Duodenal mucosa (tissue), 2 donors: ENCODE measurements around the gene CLDN14.

Source experiments
- H3K27ac ChIP-seq: one replicate; pipeline ENCODE4 v1.7.0; 2013; ENCODE audit warnings: low read depth, low read length
- H3K27me3 ChIP-seq, 2 donors: one replicate each; pipeline ENCODE4 v1.7.0; 2013; ENCODE audit warnings: low read length in 2 of 2, control low read depth in 1 of 2; ENCODE audit not compliant: insufficient read depth in 2 of 2, control insufficient read depth in 1 of 2
- H3K36me3 ChIP-seq, 2 donors: one replicate each; pipeline ENCODE4 v1.7.0; 2013; ENCODE audit warnings: low read length in 2 of 2, control low read depth in 1 of 2; ENCODE audit not compliant: insufficient read depth in 2 of 2, control insufficient read depth in 1 of 2
- H3K4me1 ChIP-seq, 2 donors: one replicate each; pipeline ENCODE4 v1.7.0; 2013; ENCODE audit warnings: low read length in 2 of 2, control low read depth in 1 of 2; ENCODE audit not compliant: insufficient read depth in 2 of 2, control insufficient read depth in 1 of 2
- H3K4me3 ChIP-seq, 2 donors: one replicate each; pipeline ENCODE4 v1.7.0; 2013; ENCODE audit warnings: low read length in 2 of 2, low read depth in 1 of 2
- H3K9ac ChIP-seq, 2 donors: one replicate each; pipeline ENCODE4 v1.7.0; 2013; ENCODE audit warnings: low read length in 2 of 2, low read depth in 1 of 2
- H3K9me3 ChIP-seq, 2 donors: one replicate each; pipeline ENCODE4 v1.7.0; 2013; ENCODE audit warnings: low read length in 2 of 2, control low read depth in 1 of 2; ENCODE audit not compliant: control insufficient read depth in 1 of 2

Gene CLDN14

GRCh38 chr21:36502365-36502764 is 22.4 kb upstream of the CLDN14 start:
- Histone ChIP-seq H3K4me1 (no peaks in the 10 kb centered on the region), H3K4me3 (no peak overlapping the region), H3K9me3 (no peaks in the 10 kb centered on the region), H3K9ac (no peak overlapping the region), H3K36me3 (no peaks in the 10 kb centered on the region), H3K27ac (no peak overlapping the region), H3K27me3 (peaks cover 0 to 6% of the 10 kb centered on the region in 2 donors)

GRCh38 chr21:36501589-36501892 is 21.6 kb upstream of the CLDN14 start:
- Histone ChIP-seq H3K9ac (no peak overlapping the region), H3K27ac (no peak overlapping the region)

GRCh38 chr21:36499578-36500471 is 19.9 kb upstream of the CLDN14 start:
- Histone ChIP-seq H3K9ac (no peak overlapping the region), H3K4me1 (no peaks in the 10 kb centered on the region), H3K4me3 (no peak overlapping the region), H3K36me3 (no peaks in the 10 kb centered on the region), H3K9me3 (no peaks in the 10 kb centered on the region), H3K27me3 (peaks cover 0 to 4% of the 10 kb centered on the region in 2 donors), H3K27ac (no peak overlapping the region)

More at GRCh38 chr21:36501589-36501892, 21.6 kb upstream of the CLDN14 start:
- H3K4me1 ChIP-seq = no peaks in the 10 kb centered on the region
- H3K36me3 ChIP-seq = no peaks in the 10 kb centered on the region
- H3K4me3 ChIP-seq = no peak overlapping the region
- peaks cover 0 to 6% of the 10 kb centered on the region in 2 donors for H3K27me3 ChIP-seq
- H3K9me3 ChIP-seq = no peaks in the 10 kb centered on the region

DNA sequence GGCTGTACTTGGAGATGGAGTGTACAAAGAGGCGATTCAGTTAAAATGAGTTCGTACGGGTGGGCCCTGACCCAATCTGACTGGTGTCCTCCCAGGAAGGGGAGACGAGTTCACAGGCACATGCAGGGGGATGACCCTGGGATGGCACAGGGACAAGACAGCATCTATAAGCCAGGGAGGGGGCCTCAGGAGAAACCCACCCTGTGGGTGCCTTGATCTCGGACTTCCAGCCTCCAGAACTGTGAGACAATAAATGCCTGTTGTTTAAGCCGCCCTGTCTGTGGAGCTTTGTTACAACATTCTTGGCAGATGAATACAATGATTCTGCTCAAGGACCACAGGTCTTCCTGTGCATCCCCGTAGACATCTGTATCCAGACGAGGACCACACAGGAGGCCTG is 14.6 kb upstream of the CLDN14 start:
- no peak overlapping the region for H3K27ac ChIP-seq
- H3K9ac ChIP-seq = no peak overlapping the region
- H3K36me3 ChIP-seq = no peaks in the 10 kb centered on the region
- H3K9me3 ChIP-seq = no peaks in the 10 kb centered on the region
- no peak overlapping the region for H3K4me3 ChIP-seq
- H3K27me3 ChIP-seq = no peaks in the 10 kb centered on the region
- H3K4me1 ChIP-seq = no peaks in the 10 kb centered on the region

GRCh38 chr21:36491209-36491910 is 11.4 kb upstream of the CLDN14 start:
- H3K9ac ChIP-seq = no peak overlapping the region
- H3K4me1 ChIP-seq = no peaks in the 10 kb centered on the region
- no peaks in the 10 kb centered on the region for H3K27me3 ChIP-seq
- H3K27ac ChIP-seq = no peak overlapping the region
- H3K36me3 ChIP-seq = no peaks in the 10 kb centered on the region
- H3K9me3 ChIP-seq = no peaks in the 10 kb centered on the region
- no peak overlapping the region for H3K4me3 ChIP-seq

DNA sequence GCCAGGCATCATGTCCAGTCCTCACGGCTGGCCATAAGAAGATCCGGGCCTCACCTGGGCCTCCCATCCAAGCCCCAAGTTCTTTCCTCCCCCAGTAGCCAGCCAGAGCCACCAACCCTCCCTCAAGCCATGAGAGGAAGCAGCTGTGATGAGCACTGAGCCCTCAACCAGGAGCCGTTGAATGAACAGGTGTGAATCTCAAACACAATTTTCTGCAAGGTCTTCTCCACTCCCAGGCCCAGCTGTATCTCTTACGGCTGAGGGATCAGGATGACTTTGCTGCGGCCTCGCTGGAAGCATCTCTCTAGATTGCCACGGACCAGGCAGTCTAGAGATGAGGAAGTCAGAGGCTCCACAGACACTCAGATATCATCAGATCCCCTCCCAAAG is 9.8 kb upstream of the CLDN14 start:
- H3K36me3 ChIP-seq = no peaks in the 10 kb centered on the region
- H3K9ac ChIP-seq = no peak overlapping the region
- no peaks in the 10 kb centered on the region for H3K4me1 ChIP-seq
- H3K9me3 ChIP-seq = no peaks in the 10 kb centered on the region
- no peaks in the 10 kb centered on the region for H3K27me3 ChIP-seq
- H3K27ac ChIP-seq = no peak overlapping the region
- H3K4me3 ChIP-seq = no peak overlapping the region

DNA sequence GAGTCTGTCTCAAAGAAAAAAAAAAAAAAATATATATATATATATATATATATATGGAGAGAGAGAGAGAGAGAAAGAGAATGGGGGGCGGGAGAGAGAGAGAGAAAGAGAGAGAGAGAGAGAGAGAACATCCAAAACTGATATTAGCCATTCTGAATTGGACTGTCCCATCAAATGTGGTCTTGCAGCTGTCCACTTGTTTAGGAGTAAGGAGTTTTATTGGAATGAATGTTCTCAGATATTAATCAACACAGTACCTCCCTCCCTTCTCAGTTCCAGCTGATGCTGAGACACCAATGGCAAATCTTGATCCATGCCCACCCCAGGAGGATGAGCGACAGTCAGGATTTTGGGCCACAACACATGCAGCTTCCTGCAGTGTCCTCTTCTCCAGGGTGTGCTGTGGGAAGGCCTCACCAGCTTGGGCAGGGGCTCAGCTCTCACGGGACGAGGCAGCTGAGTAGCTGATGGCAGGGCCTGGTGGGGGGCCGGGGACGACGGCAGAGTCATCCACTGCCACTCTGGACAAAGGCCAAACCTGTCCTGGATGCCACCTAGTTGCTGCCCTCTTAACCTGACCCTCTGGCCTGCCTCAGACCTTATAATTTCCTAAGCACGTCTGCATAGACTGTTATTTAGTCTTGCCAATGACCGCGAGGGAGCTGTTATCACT is 9.3 kb upstream of the CLDN14 start:
- no peak overlapping the region for H3K4me3 ChIP-seq
- no peak overlapping the region for H3K9ac ChIP-seq
- H3K9me3 ChIP-seq = no peaks in the 10 kb centered on the region
- no peaks in the 10 kb centered on the region for H3K27me3 ChIP-seq
- H3K27ac ChIP-seq = no peak overlapping the region
- no peaks in the 10 kb centered on the region for H3K4me1 ChIP-seq
- no peaks in the 10 kb centered on the region for H3K36me3 ChIP-seq

DNA sequence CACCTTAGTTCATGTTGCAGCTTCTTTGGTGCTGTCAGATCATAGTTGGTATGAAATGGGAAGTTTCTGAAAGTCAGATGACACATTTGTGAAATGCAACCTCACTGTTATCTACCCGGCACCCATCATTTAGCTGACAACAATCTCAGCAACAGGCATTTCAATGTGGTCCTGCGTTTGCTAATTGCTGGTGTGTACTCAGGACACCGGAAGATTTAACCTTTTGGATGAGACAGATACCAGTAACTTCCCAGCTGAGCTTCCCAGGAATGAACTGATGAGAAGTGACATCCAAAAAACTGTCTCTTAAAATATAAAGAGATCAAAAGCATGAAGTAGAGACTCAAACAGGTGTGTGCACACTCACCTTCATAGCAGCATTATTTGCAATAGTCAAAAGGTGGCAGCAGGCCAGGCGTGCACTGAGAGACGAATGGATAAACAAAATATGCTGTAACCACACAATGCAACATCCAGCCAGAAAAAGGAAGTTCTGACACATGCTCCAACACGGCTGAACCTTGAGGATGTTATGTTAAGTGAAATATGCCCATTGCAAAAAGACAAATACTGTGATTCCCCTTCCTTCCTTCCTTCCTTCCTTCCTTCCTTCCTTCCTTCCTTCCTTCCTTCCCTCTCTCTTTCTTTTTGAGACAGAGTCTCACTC is 7.9 kb upstream of the CLDN14 start:
- Histone ChIP-seq H3K27ac (no peak overlapping the region), H3K9me3 (no peaks in the 10 kb centered on the region), H3K9ac (no peak overlapping the region), H3K4me1 (no peaks in the 10 kb centered on the region), H3K36me3 (no peaks in the 10 kb centered on the region), H3K27me3 (no peaks in the 10 kb centered on the region), H3K4me3 (no peak overlapping the region)

DNA sequence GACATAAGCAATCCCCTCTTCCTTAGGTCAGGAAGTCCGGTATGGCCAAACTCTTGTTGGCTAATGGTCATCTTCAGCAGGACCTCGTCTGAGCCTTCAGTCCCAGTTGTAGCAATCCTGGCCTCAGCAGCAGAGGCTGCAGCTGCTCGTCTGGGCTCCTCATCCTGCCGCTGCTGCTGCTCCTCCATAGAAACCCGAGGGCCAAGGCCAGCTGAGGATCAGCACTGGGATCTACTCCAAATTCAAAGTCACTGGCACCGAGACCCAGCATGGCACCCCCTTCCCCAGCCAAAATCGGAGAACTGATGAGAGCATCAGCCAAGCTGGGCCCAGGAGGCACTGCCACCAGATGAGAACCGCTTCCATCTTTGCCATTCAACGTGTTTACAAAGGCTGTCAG is 6.3 kb upstream of the CLDN14 start:
- no peaks in the 10 kb centered on the region for H3K9me3 ChIP-seq
- no peaks in the 10 kb centered on the region for H3K27me3 ChIP-seq
- no peaks in the 10 kb centered on the region for H3K4me1 ChIP-seq
- H3K36me3 ChIP-seq = no peaks in the 10 kb centered on the region
- H3K27ac ChIP-seq = no peak overlapping the region
- H3K9ac ChIP-seq = no peak overlapping the region
- H3K4me3 ChIP-seq = no peak overlapping the region

DNA sequence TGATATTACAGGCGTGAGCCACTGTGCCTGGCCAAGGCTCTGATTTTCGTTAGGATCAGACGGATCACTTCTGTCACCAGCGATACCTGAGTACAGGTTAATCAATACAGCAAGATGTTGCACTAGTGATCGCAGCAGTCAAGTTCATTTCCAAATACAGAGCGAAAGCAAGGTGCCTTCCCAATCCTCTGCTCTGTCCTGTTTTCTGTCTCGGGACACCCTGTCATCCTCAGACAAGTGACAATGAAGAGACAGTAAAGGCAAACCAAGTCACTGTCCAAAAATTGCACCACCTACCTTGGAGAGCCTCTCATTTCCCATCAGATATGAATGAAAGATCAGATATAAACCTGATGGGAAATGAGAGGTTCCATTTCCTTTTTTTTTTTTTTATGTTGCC is 5.6 kb upstream of the CLDN14 start:
- Histone ChIP-seq H3K4me1 (no peaks in the 10 kb centered on the region), H3K27me3 (no peaks in the 10 kb centered on the region), H3K36me3 (no peaks in the 10 kb centered on the region)

More for the DNA sequence above, 5.6 kb upstream of the CLDN14 start:
- no peak overlapping the region for H3K9ac ChIP-seq
- H3K27ac ChIP-seq = no peak overlapping the region
- H3K9me3 ChIP-seq = no peaks in the 10 kb centered on the region
- no peak overlapping the region for H3K4me3 ChIP-seq
